GM23248 (cell line): ENCODE results near the gene SPINT2.

Experiments
- EZH2 ChIP-seq: fragments of 200-600 bp; sonication (generic); IDR thresholded peaks from 2 replicates; pipeline ENCODE4 v1.6.1; 2018; ENCODE audit warnings: antibody characterized with exemption, mild to moderate bottlenecking; ENCODE audit not compliant: insufficient read depth, poor library complexity, severe bottlenecking
- EZH2phosphoT487 ChIP-seq: fragments of 200-600 bp; sonication (generic); IDR thresholded peaks from 2 replicates; pipeline ENCODE4 v1.6.1; 2018; ENCODE audit warnings: antibody characterized with exemption, moderate library complexity, mild to moderate bottlenecking, low read depth; ENCODE audit not compliant: insufficient read depth

GRCh38 chr19:38277969-38278680, 13.8 kb downstream of the SPINT2 start:
- TF ChIP-seq EZH2 (no peak), EZH2phosphoT487 (no peak)
